ENCODE results near the gene IL1RAP. TPM values are rescaled to one million over a fixed set of nuclear protein-coding genes. Genes with fewer than 3 reads are reported as not detected.

The IL1RAP gene
- total and polyA plus RNA-seq, 7 donors = 1.2 to 13.0 (median 2.9) TPM

DNA sequence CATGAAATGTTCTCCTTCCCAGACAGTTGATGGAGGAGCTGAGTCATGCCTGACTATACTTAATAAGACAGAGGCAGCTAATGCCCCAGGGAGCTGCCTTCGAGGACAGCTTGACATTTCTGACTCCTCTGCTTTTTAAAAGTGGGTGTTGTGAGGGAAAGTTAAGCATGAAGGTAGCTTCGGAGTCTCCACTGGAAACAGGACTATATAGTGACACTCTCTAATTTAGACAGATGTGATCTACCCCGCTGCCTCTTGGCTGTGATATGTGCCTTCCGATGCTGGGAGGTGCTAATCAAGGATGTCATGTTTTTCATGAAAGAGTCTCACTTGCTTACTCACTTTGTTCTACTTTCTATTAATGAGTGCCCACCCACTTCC lies 72.7 kb downstream of the IL1RAP start:
- Histone ChIP-seq H3K27ac (no peak overlapping the region), H3K36me3 (no peaks in the 10 kb centered on the region), H3K27me3 (no peaks in the 10 kb centered on the region), H3K9me3 (no peaks in the 10 kb centered on the region), H3K4me1 (peaks cover 0 to 5% (median 0%) of the 10 kb centered on the region in 4 donors), H3K4me3 (no peak overlapping the region)
- no peak for TF ChIP-seq POLR2AphosphoS5 (IDR thresholded peaks at IDR 0.05)
- intact Hi-C loops (cut with DNase I) = no loop called here
- WGBS, 2 donors = 57 to 81% methylated on average over 4 of the region's 4 CpGs
- DNase-seq = no peak

- Histone ChIP-seq H3K9me3 (no peaks in the 10 kb centered on the region), H3K4me1 (peaks cover 0 to 5% (median 0%) of the 10 kb centered on the region in 4 donors), H3K4me3 (no peak overlapping the region), H3K27me3 (no peaks in the 10 kb centered on the region), H3K27ac (no peak overlapping the region), H3K36me3 (no peaks in the 10 kb centered on the region)
- WGBS, 2 donors = 38 to 62% methylated on average over 2 of the region's 2 CpGs
- no peak for DNase-seq
- intact Hi-C loops (cut with DNase I) = no loop called here
- TF ChIP-seq POLR2A (IDR thresholded peaks at IDR 0.05) = no peak
- TF ChIP-seq EP300 (IDR thresholded peaks at IDR 0.05) = no peak
- no peak for TF ChIP-seq POLR2AphosphoS5 (IDR thresholded peaks at IDR 0.05)
- TF ChIP-seq CTCF (IDR thresholded peaks at IDR 0.05) = no peak
Observed at GRCh38 chr3:190588570-190588969, 74.7 kb downstream of the IL1RAP start.

DNA sequence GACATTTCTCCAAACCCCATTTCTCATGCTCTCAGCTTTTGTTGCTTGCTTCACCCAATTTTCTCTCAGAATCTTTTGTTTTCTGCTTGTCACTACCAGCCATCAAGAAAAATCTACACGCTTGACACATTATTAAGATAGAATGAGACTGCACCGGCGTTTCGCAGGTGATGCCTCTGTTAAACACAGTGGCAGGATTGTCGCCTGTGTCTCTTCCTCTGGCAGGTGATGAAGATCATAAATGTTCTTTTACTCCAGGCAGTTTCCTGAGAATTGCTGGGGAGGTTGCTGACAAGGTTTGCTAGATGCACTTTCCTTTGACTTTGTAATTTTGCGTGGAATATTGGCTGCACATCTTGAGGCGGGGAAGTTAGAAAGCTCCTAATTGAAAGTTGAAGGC lies 75.4 kb downstream of the IL1RAP start:
- TF ChIP-seq POLR2A (IDR thresholded peaks at IDR 0.05) (no peak), CTCF (IDR thresholded peaks at IDR 0.05) (no peak), POLR2AphosphoS5 (IDR thresholded peaks at IDR 0.05) (no peak), EP300 (IDR thresholded peaks at IDR 0.05) (no peak)
- peaks cover 0 to 5% (median 0%) of the 10 kb centered on the region in 4 donors for H3K4me1 ChIP-seq
- WGBS, 2 donors = 78 to 83% methylated on average over 7 of the region's 7 CpGs

DNA sequence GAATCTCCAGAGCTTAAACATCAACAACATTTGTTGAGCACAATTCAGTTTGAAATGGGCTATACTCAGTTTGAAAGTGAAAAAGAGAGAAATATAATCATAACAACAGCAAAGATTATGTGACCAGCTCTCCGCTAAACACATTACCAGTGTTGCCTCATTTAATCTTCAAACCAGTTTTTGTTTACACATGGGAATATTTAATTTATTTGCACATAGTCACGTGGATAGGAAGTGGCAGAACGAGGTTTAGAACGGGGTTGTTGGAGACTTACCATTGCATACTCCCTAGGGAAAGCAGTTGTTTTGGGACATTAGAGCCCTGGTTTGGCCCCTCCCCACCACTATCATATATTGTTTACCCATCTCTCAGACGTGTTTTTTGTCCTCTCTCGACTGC lies 77.2 kb downstream of the IL1RAP start:
- Histone ChIP-seq H3K27ac (no peak overlapping the region), H3K27me3 (no peaks in the 10 kb centered on the region), H3K4me3 (no peak overlapping the region), H3K36me3 (no peaks in the 10 kb centered on the region), H3K4me1 (peaks cover 0 to 1% (median 0%) of the 10 kb centered on the region in 4 donors), H3K9me3 (no peaks in the 10 kb centered on the region)
- TF ChIP-seq POLR2AphosphoS5 (IDR thresholded peaks at IDR 0.05) (no peak), POLR2A (IDR thresholded peaks at IDR 0.05) (no peak), EP300 (IDR thresholded peaks at IDR 0.05) (no peak), CTCF (IDR thresholded peaks at IDR 0.05) (no peak)
- WGBS, 2 donors = 24 to 57% methylated on average over 6 of the region's 6 CpGs
- intact Hi-C loops (cut with DNase I) = no loop called here
- no peak for DNase-seq

More for the DNA sequence above, 75.4 kb downstream of the IL1RAP start:
- no peak overlapping the region for H3K4me3 ChIP-seq
- no peak overlapping the region for H3K27ac ChIP-seq
- intact Hi-C loops (cut with DNase I) = no loop called here
- H3K9me3 ChIP-seq = no peaks in the 10 kb centered on the region
- no peaks in the 10 kb centered on the region for H3K27me3 ChIP-seq
- no peak for DNase-seq
- no peaks in the 10 kb centered on the region for H3K36me3 ChIP-seq

DNA sequence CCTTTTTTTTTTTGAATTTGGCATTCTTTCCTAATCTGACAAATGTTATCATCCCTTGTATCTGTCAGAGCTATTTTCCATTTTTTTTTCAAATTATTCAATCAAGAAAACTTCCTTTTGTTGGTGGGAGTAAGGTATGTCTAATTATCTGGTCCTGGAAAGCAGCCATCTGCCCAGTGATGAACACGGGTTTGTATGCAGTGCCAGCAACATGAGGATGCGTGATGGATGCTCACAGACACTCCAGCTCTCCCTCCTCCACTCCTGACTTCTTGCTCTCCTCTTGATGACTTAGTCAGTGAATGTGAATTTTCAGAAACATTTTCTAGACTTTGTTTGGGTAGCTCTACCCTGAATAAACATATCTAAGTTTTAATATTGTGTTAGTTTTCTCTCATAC lies 79.2 kb downstream of the IL1RAP start:
- intact Hi-C loops (cut with DNase I) = no loop called here
- H3K4me1 ChIP-seq = no peaks in the 10 kb centered on the region
- H3K36me3 ChIP-seq = no peaks in the 10 kb centered on the region
- no peak overlapping the region for H3K27ac ChIP-seq
- WGBS, 2 donors = 88 to 92% methylated on average over 2 of the region's 2 CpGs
- H3K9me3 ChIP-seq = peaks cover 0 to under 1% (median 0%) of the 10 kb centered on the region in 4 donors
- no peak for DNase-seq
- no peak overlapping the region for H3K4me3 ChIP-seq
- no peaks in the 10 kb centered on the region for H3K27me3 ChIP-seq
- TF ChIP-seq EP300 (IDR thresholded peaks at IDR 0.05) (no peak), CTCF (IDR thresholded peaks at IDR 0.05) (no peak), POLR2A (IDR thresholded peaks at IDR 0.05) (no peak), POLR2AphosphoS5 (IDR thresholded peaks at IDR 0.05) (no peak)

Data from sigmoid colon (tissue), 7 donors.